Measurements from ENCODE around the gene ANXA9. TPM values are rescaled to one million over a fixed set of nuclear protein-coding genes. Genes with fewer than 3 reads are reported as not detected.

Gene ANXA9
- total RNA-seq, 1 donor from 2014 or later: 0.40 TPM

Other genes with a start within 250 kb of the ANXA9 start
- 19.6 TPM for gene CTSS, start 216.5 kb upstream of the ANXA9 start, total RNA-seq
- gene CTSK, start 174.0 kb upstream of the ANXA9 start, total RNA-seq: 7.7 TPM
- 17.7 TPM for gene ARNT, start 105.7 kb upstream of the ANXA9 start, total RNA-seq
- gene CTXND2, start 95.2 kb upstream of the ANXA9 start, total RNA-seq: not detected
- gene SETDB1, start 55.9 kb upstream of the ANXA9 start, total RNA-seq: 24.3 TPM
- gene CERS2, start 7.5 kb upstream of the ANXA9 start, total RNA-seq: 49.8 TPM
- 33.4 TPM for gene MINDY1, start 24.6 kb downstream of the ANXA9 start, total RNA-seq
- 14.3 TPM for gene PRUNE1, start 26.2 kb downstream of the ANXA9 start, total RNA-seq
- 55.8 TPM for gene BNIPL, start 54.3 kb downstream of the ANXA9 start, total RNA-seq
- 1.3 TPM for gene C1orf56, start 65.5 kb downstream of the ANXA9 start, total RNA-seq
- gene CDC42SE1, start 77.3 kb downstream of the ANXA9 start, total RNA-seq: 118 TPM
- 0.80 TPM for gene MLLT11, start 78.1 kb downstream of the ANXA9 start, total RNA-seq
- gene GABPB2, start 88.5 kb downstream of the ANXA9 start, total RNA-seq: 10.6 TPM
- 0.88 TPM for gene SEMA6C, start 164.3 kb downstream of the ANXA9 start, total RNA-seq
- not detected for gene TNFAIP8L2, start 174.4 kb downstream of the ANXA9 start, total RNA-seq
- 5.0 TPM for gene LYSMD1, start 183.6 kb downstream of the ANXA9 start, total RNA-seq
- 30.6 TPM for gene SCNM1, start 183.9 kb downstream of the ANXA9 start, total RNA-seq
- gene TMOD4, start 193.7 kb downstream of the ANXA9 start, total RNA-seq: not detected
- gene VPS72, start 207.9 kb downstream of the ANXA9 start, total RNA-seq: 28.2 TPM
- 28.2 TPM for gene PIP5K1A, start 216.3 kb downstream of the ANXA9 start, total RNA-seq